Mesenchymal stem cell (in vitro differentiated cells and primary cell): ENCODE data around the gene RNF220.

Experiments used
- DNase-seq: peaks from one replicate; pipeline ENCODE4 v3.0.0-alpha.2; 2013
- H2AFZ ChIP-seq: one replicate; pipeline ENCODE4 v1.6.1; 2013; ENCODE audit warnings: low read depth, mild to moderate bottlenecking, control low read depth, inconsistent platforms, low read length, moderate library complexity
- H2AK5ac ChIP-seq: 2 replicates; pipeline ENCODE4 v1.6.1; 2013; ENCODE audit warnings: low read length, moderate library complexity, mild to moderate bottlenecking, inconsistent platforms; ENCODE audit not compliant: severe bottlenecking
- H2BK120ac ChIP-seq: one replicate; pipeline ENCODE4 v1.6.1; 2013; ENCODE audit warnings: low read depth, mild to moderate bottlenecking, inconsistent platforms, low read length, moderate library complexity
- H2BK12ac ChIP-seq, 2 experiments: one replicate each; pipeline ENCODE4 v1.6.1; 2013; ENCODE audit warnings: inconsistent platforms in 2 of 2, low read length in 2 of 2, mild to moderate bottlenecking in 2 of 2, moderate library complexity in 2 of 2, control low read depth in 1 of 2
- H2BK15ac ChIP-seq: one replicate; pipeline ENCODE4 v1.6.1; 2013; ENCODE audit warnings: mild to moderate bottlenecking, low read depth, inconsistent platforms; ENCODE audit not compliant: poor library complexity, severe bottlenecking
- H2BK5ac ChIP-seq: 2 replicates; pipeline ENCODE4 v1.6.1; 2013; ENCODE audit warnings: low read depth, mild to moderate bottlenecking, low read length, control low read depth, inconsistent platforms; ENCODE audit not compliant: poor library complexity, severe bottlenecking
- H3K14ac ChIP-seq, 2 experiments: one replicate each; pipeline ENCODE4 v1.6.1; 2013; ENCODE audit warnings: inconsistent platforms in 2 of 2, low read length in 2 of 2, control low read depth in 1 of 2, mild to moderate bottlenecking in 1 of 2, moderate library complexity in 1 of 2
- H3K18ac ChIP-seq, 2 experiments: one replicate each; pipeline ENCODE4 v1.6.1; 2013; ENCODE audit warnings: inconsistent platforms in 2 of 2, low read length in 2 of 2, control low read depth in 1 of 2, low read depth in 1 of 2, mild to moderate bottlenecking in 1 of 2
- H3K23ac ChIP-seq, 2 experiments: one replicate each; pipeline ENCODE4 v1.6.1; 2013; ENCODE audit warnings: inconsistent platforms in 2 of 2, low read length in 2 of 2, mild to moderate bottlenecking in 2 of 2, moderate library complexity in 2 of 2, control low read depth in 1 of 2
- H3K27ac ChIP-seq: 2 replicates; pipeline ENCODE4 v1.5.1; 2013; ENCODE audit warnings: mild to moderate bottlenecking, moderate library complexity, low read length, control low read depth, inconsistent platforms; ENCODE audit not compliant: poor library complexity, severe bottlenecking
- H3K27me3 ChIP-seq, 2 experiments: 2 replicates each; pipeline versions ENCODE4 v1.6.1 to v1.7.0; 2013; ENCODE audit warnings: low read length in 2 of 2, mild to moderate bottlenecking in 2 of 2, moderate library complexity in 2 of 2, control low read depth in 1 of 2, inconsistent platforms in 1 of 2; ENCODE audit not compliant: control insufficient read depth in 1 of 2, insufficient read depth in 1 of 2
- H3K36me3 ChIP-seq, 2 experiments: 2 replicates each; pipeline versions ENCODE4 v1.6.1 to v1.7.0; 2013; ENCODE audit warnings: low read length in 2 of 2, control low read depth in 1 of 2, inconsistent platforms in 1 of 2, low read depth in 1 of 2, mild to moderate bottlenecking in 1 of 2; ENCODE audit not compliant: insufficient read depth in 2 of 2, control insufficient read depth in 1 of 2
- H3K4ac ChIP-seq, 2 experiments: one replicate each; pipeline ENCODE4 v1.6.1; 2013; ENCODE audit warnings: inconsistent platforms in 2 of 2, low read length in 2 of 2, mild to moderate bottlenecking in 2 of 2, moderate library complexity in 2 of 2, control low read depth in 1 of 2, low read depth in 1 of 2
- H3K4me1 ChIP-seq: 2 replicates; pipeline ENCODE4 v1.6.1; 2013; ENCODE audit warnings: low read depth, low read length, control low read depth; ENCODE audit not compliant: control insufficient read depth, insufficient read depth
- H3K4me2 ChIP-seq: 2 replicates; pipeline ENCODE4 v1.6.1; 2013; ENCODE audit warnings: low read length, mild to moderate bottlenecking, inconsistent platforms; ENCODE audit not compliant: poor library complexity, severe bottlenecking
- H3K4me3 ChIP-seq, 2 experiments: 2 replicates each; pipeline versions ENCODE4 v1.5.1 to v1.7.0; 2013; ENCODE audit warnings: low read length in 2 of 2, mild to moderate bottlenecking in 2 of 2, control low read depth in 1 of 2, low read depth in 1 of 2; ENCODE audit not compliant: insufficient read depth in 1 of 2
- H3K79me1 ChIP-seq: replicated peaks from 2 replicates; pipeline ENCODE4 v1.6.1; 2013; ENCODE audit warnings: mild to moderate bottlenecking, control low read depth, low read length, inconsistent platforms; ENCODE audit not compliant: poor library complexity, severe bottlenecking
- H3K9ac ChIP-seq: 2 replicates; pipeline ENCODE4 v1.7.0; 2013; ENCODE audit warnings: mild to moderate bottlenecking, low read length, moderate library complexity
- H3K9me3 ChIP-seq: 2 replicates; pipeline ENCODE4 v1.7.0; 2013; ENCODE audit warnings: mild to moderate bottlenecking, low read length; ENCODE audit not compliant: control insufficient read depth
- H4K8ac ChIP-seq: one replicate; pipeline ENCODE4 v1.6.1; 2013; ENCODE audit warnings: inconsistent platforms, mild to moderate bottlenecking, low read length, moderate library complexity
- H4K91ac ChIP-seq: one replicate; pipeline ENCODE4 v1.6.1; 2013; ENCODE audit warnings: mild to moderate bottlenecking, low read length, inconsistent platforms
- WGBS: methylation state at CpG from one replicate; pipeline ENCODE4 v1.1.7; 2013; ENCODE audit warnings: mixed read lengths; 5-methylcytosine and 5-hydroxymethylcytosine counted together

RNF220 gene

DNA sequence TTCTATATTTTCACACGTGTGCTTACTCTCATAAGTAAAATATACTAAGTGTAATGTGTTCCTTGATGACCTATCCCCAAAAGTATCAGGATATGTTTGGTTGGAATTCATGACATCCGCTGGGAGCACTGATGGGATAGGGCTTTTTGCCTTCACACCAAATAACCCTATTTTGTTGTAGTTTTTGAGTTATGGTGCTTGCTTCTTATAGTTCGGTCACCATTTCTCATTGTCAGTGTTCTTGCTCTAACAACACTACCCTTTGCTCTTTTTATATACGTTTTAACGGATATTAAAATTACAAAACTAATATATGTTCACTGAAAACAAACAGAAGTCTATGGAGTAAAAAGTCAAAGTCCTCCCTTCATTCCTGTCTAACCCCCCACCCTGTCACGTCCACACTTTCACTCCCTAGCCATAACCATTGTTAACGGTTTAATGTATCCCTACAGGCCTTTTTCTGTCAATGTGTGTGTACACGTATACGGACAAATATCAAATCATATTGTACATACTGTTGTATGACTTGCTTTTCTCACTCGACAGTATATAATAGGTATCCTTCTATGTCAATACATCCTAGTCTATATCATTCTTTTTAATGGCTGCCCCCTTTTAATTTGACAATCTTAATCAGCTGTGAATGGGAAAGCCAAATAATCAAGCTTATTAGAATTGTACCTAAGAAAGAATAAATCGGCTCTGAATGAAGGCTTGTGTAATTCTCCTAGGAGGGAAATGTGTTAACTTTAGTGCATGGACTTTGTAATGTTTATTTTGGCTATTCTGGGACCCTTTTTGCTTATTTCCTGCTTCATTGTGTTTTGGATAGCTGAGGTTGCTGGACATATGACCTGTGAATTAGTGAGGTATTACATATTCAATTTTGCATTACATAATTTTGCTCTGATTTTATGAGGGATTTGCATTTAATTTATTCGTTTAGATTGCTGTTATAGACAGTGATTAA is 3.5 kb upstream of the RNF220 start:
- H3K79me1 ChIP-seq: no peaks in the 10 kb centered on the region
- no peak overlapping the region for H3K18ac ChIP-seq
- H3K23ac ChIP-seq: no peak overlapping the region
- DNase-seq: no peak
- H2BK12ac ChIP-seq: no peak overlapping the region
- H2AK5ac ChIP-seq: no peak overlapping the region
- peaks cover 69 to 90% of the 10 kb centered on the region in 2 experiments for H3K27me3 ChIP-seq
- H3K27ac ChIP-seq: no peak overlapping the region
- H2BK120ac ChIP-seq: no peak overlapping the region
- H3K14ac ChIP-seq: no peak overlapping the region
- no peak overlapping the region for H3K4me3 ChIP-seq
- no peak overlapping the region for H2AFZ ChIP-seq
- H3K36me3 ChIP-seq: no peaks in the 10 kb centered on the region
- H3K9ac ChIP-seq: no peak overlapping the region
- no peak overlapping the region for H4K8ac ChIP-seq
- H3K4me1 ChIP-seq: peaks cover 15% of the 10 kb centered on the region
- H2BK5ac ChIP-seq: no peak overlapping the region
- H3K4me2 ChIP-seq: no peak overlapping the region
- no peaks in the 10 kb centered on the region for H3K9me3 ChIP-seq
- WGBS: 87% methylated on average over 9 of the region's 12 CpGs
- H2BK15ac ChIP-seq: no peak overlapping the region
- no peak overlapping the region for H4K91ac ChIP-seq
- H3K4ac ChIP-seq: no peak overlapping the region

DNA sequence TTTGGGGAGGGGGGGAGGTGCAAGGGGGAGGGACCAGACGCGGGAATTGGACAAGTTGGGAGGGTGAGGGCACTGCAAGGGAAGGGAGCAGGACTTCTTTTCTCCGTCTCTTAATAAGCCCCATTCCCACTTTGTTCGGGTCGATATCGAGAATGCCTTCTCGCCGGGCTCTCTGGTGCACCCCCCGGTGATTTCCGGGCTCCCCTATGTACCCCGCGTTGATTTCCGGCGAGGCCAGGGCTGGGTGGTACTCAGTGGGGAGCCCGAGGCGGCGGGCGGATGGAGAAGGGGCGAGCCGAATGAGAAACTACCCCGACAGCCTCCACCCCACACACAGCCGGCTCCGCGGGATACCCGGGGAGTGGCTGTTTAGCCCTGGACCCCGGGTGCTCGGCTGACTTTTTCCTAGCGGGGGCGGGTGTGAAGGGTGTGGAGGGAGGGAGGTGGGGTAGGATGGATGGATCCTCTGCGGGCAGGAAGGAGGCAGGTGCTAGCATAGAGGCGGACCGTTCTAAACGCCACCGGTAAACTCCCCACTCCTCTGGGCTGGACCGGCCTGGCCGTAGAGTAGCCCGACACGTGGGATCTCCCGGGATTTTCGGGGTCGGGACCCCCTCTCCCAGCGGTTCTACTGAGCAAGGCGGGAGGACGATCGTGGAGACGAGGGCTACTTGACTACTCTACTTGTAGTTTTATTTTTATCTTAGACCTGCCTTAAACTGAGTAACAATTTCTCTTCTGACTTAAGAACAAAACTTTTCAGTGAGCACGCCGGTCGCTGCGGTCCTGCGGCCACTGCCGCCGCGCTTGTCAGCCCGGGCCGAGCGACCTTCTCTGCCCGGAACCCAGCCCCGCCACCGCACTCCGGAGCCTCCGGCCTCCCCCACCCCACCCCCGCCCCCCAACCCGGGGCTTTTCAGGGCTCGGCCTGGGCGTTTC is 1.0 kb downstream of the RNF220 start:
- Histone ChIP-seq H2BK120ac (no peak overlapping the region), H3K4me1 (peaks cover 33% of the 10 kb centered on the region), H4K8ac (no peak overlapping the region), H3K27me3 (peaks cover 77 to 94% of the 10 kb centered on the region in 2 experiments), H4K91ac (no peak overlapping the region), H3K9ac (no peak overlapping the region), H3K18ac (no peak overlapping the region), H3K4me2 (peak overlapping the region; percentile 96), H3K9me3 (no peaks in the 10 kb centered on the region), H3K4ac (no peak overlapping the region), H2AFZ (peak overlapping the region; percentile 31), H2BK12ac (no peak overlapping the region), H3K4me3 (peak overlapping the region; percentile 55 to 73), H2AK5ac (no peak overlapping the region), H2BK5ac (no peak overlapping the region), H3K27ac (no peak overlapping the region), H2BK15ac (no peak overlapping the region), H3K14ac (peak overlapping the region in 1 of 2 experiments; percentile 26), H3K23ac (peak overlapping the region in 1 of 2 experiments; percentile 52), H3K36me3 (no peaks in the 10 kb centered on the region), H3K79me1 (no peaks in the 10 kb centered on the region)
- peak; percentile 32 for DNase-seq
- under 1% methylated on average over 27 of the region's 66 CpGs for WGBS

DNA sequence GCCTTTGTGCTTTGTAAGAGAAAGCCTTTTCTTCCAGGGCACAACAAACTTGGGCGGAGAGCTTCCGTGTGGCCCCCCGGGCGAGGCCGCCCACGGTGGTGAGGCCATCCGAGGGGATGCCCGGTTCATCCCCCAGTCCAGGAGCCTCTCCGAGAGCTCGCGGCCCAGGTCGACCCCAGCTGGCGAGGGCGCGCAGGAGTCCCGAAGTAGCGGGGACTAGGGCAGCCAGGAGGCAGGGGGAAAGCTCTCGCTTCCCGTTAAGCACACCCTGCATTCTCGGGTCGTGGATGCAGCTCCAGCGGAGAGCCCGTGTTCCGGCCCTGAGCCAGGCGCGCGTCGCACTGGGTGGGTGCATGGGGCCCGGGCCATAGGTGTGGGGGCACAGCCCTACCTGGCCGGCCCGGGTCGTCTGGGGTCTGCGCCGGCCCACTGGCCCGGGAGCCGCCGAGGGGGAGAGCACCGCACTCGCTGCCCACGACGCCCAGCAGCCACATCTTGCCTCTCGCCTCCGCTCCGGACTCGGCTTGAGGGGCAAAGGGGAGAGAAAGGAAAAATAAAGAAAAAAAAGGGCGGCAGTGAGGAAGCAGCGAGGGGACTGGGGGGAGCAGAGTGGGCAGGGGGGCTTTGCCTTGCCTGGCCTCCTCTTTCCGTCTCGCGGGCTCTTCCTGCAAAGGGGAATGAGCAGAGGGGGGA is 1.8 kb downstream of the RNF220 start:
- Histone ChIP-seq H3K9me3 (no peaks in the 10 kb centered on the region), H3K27me3 (peaks cover 78 to 94% of the 10 kb centered on the region in 2 experiments), H3K79me1 (no peaks in the 10 kb centered on the region), H2BK12ac (no peak overlapping the region), H2BK5ac (no peak overlapping the region), H2BK15ac (no peak overlapping the region), H3K36me3 (no peaks in the 10 kb centered on the region), H3K4me2 (peak overlapping the region; percentile 62), H4K91ac (no peak overlapping the region), H3K9ac (no peak overlapping the region), H3K14ac (peak overlapping the region in 1 of 2 experiments; percentile 11), H3K27ac (no peak overlapping the region), H4K8ac (no peak overlapping the region), H2BK120ac (no peak overlapping the region), H3K23ac (peak overlapping the region in 1 of 2 experiments; percentile 98), H3K4me1 (peaks cover 33% of the 10 kb centered on the region), H3K18ac (peak overlapping the region in 1 of 2 experiments; percentile 48), H2AFZ (no peak overlapping the region), H2AK5ac (no peak overlapping the region), H3K4ac (no peak overlapping the region), H3K4me3 (peak overlapping the region in 1 of 2 experiments; percentile 33)
- under 1% methylated on average over 50 of the region's 50 CpGs for WGBS
- no peak for DNase-seq
